T-helper 17 cell (primary cell): ENCODE measurements around the gene EXOC4. TPM values are rescaled to one million over a fixed set of nuclear protein-coding genes. Genes with fewer than 3 reads are reported as not detected.

Experiments
- ATAC-seq: fragments of 150-1000 bp; cut with Tn5 transposase; 2 replicates; pipeline ENCODE4 v1.10.0; 2021; ENCODE audit warnings: mild to moderate bottlenecking, moderate library complexity
- DNase-seq, 3 donors: peaks; one replicate each; pipeline versions ENCODE4 v3.0.0 to v3.0.0-alpha.2; 2020 to 2021
- H3K9me3 ChIP-seq: one replicate; pipeline ENCODE4 v1.7.0; 2013; ENCODE audit warnings: low read length, mild to moderate bottlenecking; ENCODE audit not compliant: control insufficient read depth, poor library complexity, severe bottlenecking
- H3K27ac Mint-ChIP-seq: one replicate; pipeline ENCODE4 v1.8.0; 2022; ENCODE audit warnings: mild to moderate bottlenecking, moderate library complexity, mixed read lengths
- H3K27me3 Mint-ChIP-seq: one replicate; pipeline ENCODE4 v1.8.0; 2022; ENCODE audit warnings: mixed read lengths
- H3K36me3 Mint-ChIP-seq: one replicate; pipeline ENCODE4 v1.8.0; 2022; ENCODE audit warnings: low read depth, mixed read lengths
- H3K4me1 Mint-ChIP-seq: one replicate; pipeline ENCODE4 v1.8.0; 2022; ENCODE audit warnings: mild to moderate bottlenecking, mixed read lengths
- H3K4me3 Mint-ChIP-seq: one replicate; pipeline ENCODE4 v1.8.0; 2022; ENCODE audit warnings: mild to moderate bottlenecking, moderate library complexity, mixed read lengths
- total RNA-seq, 4 donors: library from RNA in 2 of 4; stranded (reverse) in 2 of 4; gene quantifications; one replicate each; pipeline ENCODE4 v1.2.3 and lab custom pipeline; 2022 to 2026

EXOC4 gene
- total RNA-seq, 2 donors from 2014 or later: 88.8 to 96.6 TPM

GRCh38 chr7:133796782-133797745 lies 544.2 kb downstream of the EXOC4 start:
- Mint-ChIP-seq H3K4me3 (no peak overlapping the region), H3K4me1 (no peaks in the 10 kb centered on the region), H3K27ac (no peak overlapping the region), H3K36me3 (peaks cover 5% of the 10 kb centered on the region), H3K27me3 (no peaks in the 10 kb centered on the region)
- no peaks in the 10 kb centered on the region for H3K9me3 ChIP-seq
- DNase-seq (no peak), ATAC-seq (no peak)

- DNase-seq: no peak
- no peaks in the 10 kb centered on the region for H3K9me3 ChIP-seq
- no peak overlapping the region for H3K27ac Mint-ChIP-seq
- H3K4me3 Mint-ChIP-seq: no peak overlapping the region
- ATAC-seq: no peak
- H3K36me3 Mint-ChIP-seq: peaks cover 5% of the 10 kb centered on the region
- no peaks in the 10 kb centered on the region for H3K4me1 Mint-ChIP-seq
- no peaks in the 10 kb centered on the region for H3K27me3 Mint-ChIP-seq
Observed at GRCh38 chr7:133797818-133798520, 545.1 kb downstream of the EXOC4 start.

DNA sequence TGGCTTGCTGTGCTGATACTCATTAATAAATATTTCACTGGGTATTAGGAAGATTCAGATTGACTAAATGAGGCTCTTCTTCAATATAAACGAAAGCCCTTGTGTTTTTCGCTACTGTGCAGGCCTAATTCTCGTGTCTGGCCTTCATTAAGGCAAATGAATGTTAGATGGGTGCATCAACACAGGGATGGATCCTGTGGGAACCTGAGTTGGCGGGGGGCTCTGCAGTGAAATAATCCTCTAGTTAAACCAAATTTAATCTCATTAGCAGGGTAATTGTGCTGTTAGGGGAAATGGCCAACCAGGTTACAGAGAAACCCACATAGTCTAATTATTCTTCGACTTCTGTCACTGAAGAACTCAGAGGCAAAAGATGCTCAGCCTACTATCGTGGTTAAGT lies 548.5 kb downstream of the EXOC4 start:
- ATAC-seq: no peak
- H3K4me3 Mint-ChIP-seq: no peak overlapping the region
- no peak overlapping the region for H3K27ac Mint-ChIP-seq

DNA sequence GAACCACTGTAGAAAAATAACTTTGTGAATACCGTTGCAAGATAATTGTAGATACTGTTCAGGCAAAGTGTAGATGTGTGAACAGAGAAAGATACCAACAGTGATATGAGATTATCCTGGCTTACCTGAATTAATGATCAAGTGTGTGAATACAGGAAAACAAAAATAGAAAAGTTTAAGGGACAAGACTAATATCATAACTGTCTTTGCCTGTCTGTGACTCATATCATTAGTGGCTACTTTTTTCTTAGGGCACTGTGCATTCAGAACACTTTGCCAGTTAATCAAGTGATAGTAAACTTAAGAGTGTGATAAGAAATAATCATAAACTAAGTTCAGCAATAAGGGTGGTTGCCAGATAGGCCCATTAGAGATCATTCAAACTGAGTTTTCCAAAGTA lies 551.2 kb downstream of the EXOC4 start:
- DNase-seq: no peak
- Mint-ChIP-seq H3K27ac (no peak overlapping the region), H3K36me3 (peaks cover 8% of the 10 kb centered on the region), H3K27me3 (no peaks in the 10 kb centered on the region), H3K4me1 (no peaks in the 10 kb centered on the region), H3K4me3 (no peak overlapping the region)
- no peaks in the 10 kb centered on the region for H3K9me3 ChIP-seq
- ATAC-seq: no peak

More for the DNA sequence above, 548.5 kb downstream of the EXOC4 start:
- Mint-ChIP-seq H3K36me3 (peaks cover 8% of the 10 kb centered on the region), H3K4me1 (no peaks in the 10 kb centered on the region), H3K27me3 (no peaks in the 10 kb centered on the region)
- no peaks in the 10 kb centered on the region for H3K9me3 ChIP-seq
- DNase-seq: no peak

DNA sequence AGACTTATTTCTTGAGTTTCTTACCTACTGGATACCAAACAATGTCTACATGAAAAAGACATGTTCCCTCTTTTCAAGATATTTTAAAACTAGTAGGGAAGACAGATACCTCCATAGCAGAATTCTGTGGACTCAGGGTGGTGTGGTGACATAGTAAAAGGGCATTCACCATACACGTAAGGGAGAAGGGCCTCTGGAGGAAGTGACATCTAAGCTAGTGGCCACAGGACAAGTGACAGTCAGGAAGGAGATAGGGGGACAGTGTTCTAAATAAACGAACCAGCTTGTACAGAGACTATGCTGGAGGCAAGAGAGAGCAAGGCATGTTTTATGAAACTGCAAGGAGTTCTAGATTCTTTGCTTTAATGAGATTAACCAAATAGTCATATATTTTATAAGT lies 552.5 kb downstream of the EXOC4 start:
- ATAC-seq: no peak
- Mint-ChIP-seq H3K27ac (no peak overlapping the region), H3K36me3 (peaks cover 3% of the 10 kb centered on the region), H3K4me1 (no peaks in the 10 kb centered on the region), H3K4me3 (no peak overlapping the region), H3K27me3 (no peaks in the 10 kb centered on the region)
- H3K9me3 ChIP-seq: no peaks in the 10 kb centered on the region
- no peak for DNase-seq

DNA sequence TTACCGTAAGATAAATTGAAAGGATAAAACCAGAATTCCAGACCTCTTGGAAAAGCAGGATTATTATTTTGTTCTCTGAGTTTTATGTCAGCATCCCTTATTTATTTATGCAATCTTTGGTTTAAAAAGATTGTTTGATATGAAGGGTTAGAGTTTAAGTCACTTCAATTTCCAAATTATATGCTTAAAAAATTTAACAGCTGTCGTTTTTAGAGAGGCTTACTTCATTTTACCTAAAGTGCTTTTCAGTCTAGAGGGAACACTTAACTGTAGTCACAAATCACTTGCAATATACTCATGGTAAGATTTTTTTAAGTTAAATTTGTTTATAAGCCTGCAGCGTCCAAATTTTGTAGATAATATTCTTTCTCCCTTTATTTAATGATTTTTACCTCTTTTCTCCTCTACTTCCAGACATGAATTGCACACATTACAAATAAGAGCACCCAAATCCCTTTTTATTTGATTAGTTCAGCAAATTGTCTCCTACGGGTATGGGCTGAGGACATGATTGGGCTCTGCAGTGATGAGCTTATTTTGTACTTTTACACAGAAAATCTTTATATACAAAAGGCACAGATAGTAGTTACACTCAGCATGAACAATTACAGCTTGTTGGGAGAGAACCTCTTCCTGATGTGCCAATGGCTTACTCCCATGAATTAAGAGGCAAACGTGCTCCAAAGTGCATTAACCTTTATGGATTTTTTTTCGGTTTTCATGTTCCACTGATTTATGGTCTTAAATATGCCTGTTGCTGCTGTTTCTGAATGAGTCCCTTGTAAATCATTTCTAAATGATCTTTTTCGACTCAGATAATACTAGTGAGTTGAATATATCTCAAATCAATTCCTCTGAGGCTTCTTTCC lies 555.0 kb downstream of the EXOC4 start:
- H3K36me3 Mint-ChIP-seq: peaks cover 3% of the 10 kb centered on the region
- H3K27me3 Mint-ChIP-seq: no peaks in the 10 kb centered on the region
- ATAC-seq (no peak), DNase-seq (no peak)
- H3K9me3 ChIP-seq: no peaks in the 10 kb centered on the region
- no peak overlapping the region for H3K27ac Mint-ChIP-seq
- peaks cover under 1% of the 10 kb centered on the region for H3K4me1 Mint-ChIP-seq
- H3K4me3 Mint-ChIP-seq: no peak overlapping the region

DNA sequence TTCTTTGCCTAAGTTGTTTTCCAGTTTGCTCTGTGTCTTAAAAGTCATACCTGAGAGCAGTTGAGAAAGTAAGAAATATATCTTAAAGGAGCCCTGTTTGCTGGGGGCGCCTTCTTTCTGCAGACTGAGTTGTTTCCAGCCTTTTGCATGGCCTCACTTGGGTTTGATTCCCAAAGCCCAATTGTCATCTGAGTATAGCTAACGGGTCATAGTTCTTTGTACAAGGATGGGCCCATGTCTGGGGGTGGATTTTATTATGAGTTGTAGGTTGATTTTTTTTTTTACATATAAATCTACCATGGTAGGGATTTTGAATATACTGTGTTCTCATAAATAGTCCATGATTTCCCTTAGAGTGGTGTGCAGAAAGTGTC lies 555.6 kb downstream of the EXOC4 start:
- no peak for DNase-seq
- peaks cover 3% of the 10 kb centered on the region for H3K4me1 Mint-ChIP-seq
- ATAC-seq: no peak
- H3K4me3 Mint-ChIP-seq: no peak overlapping the region
- no peaks in the 10 kb centered on the region for H3K9me3 ChIP-seq
- H3K27ac Mint-ChIP-seq: no peak overlapping the region
- no peaks in the 10 kb centered on the region for H3K27me3 Mint-ChIP-seq
- peaks cover 3% of the 10 kb centered on the region for H3K36me3 Mint-ChIP-seq

DNA sequence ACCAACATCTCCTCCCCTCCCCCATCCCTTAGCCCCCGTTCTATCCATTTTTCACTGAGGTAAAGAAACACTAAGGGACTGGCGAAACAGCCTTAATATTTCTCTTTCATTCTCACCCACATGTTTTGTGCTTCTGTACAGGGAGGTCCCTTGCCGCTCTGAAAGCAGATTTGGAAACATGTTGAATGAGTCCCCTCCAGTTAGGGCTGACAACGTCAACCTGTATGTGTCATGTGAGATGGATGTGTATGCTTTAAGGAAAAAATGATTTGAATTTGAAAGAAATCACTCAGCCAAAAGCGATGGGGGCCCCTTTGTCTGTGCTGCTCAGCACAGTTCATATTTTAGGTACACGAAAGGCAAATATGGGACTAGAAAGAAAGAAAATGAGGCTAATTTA lies 560.0 kb downstream of the EXOC4 start:
- peaks cover 3% of the 10 kb centered on the region for H3K4me1 Mint-ChIP-seq
- ATAC-seq: no peak
- peaks cover 5% of the 10 kb centered on the region for H3K36me3 Mint-ChIP-seq
- no peaks in the 10 kb centered on the region for H3K27me3 Mint-ChIP-seq
- no peak overlapping the region for H3K4me3 Mint-ChIP-seq
- no peak for DNase-seq
- H3K27ac Mint-ChIP-seq: no peak overlapping the region
- H3K9me3 ChIP-seq: no peaks in the 10 kb centered on the region

GRCh38 chr7:133815611-133816210 lies 562.8 kb downstream of the EXOC4 start:
- DNase-seq (no peak), ATAC-seq (no peak)
- H3K9me3 ChIP-seq: no peaks in the 10 kb centered on the region
- Mint-ChIP-seq H3K4me1 (peaks cover 3% of the 10 kb centered on the region), H3K27ac (no peak overlapping the region), H3K36me3 (peaks cover 7% of the 10 kb centered on the region), H3K27me3 (no peaks in the 10 kb centered on the region), H3K4me3 (no peak overlapping the region)

GRCh38 chr7:133819695-133820094 lies 566.8 kb downstream of the EXOC4 start:
- DNase-seq (no peak), ATAC-seq (no peak)
- Mint-ChIP-seq H3K27me3 (no peaks in the 10 kb centered on the region), H3K4me3 (no peak overlapping the region), H3K27ac (no peak overlapping the region), H3K36me3 (peaks cover 11% of the 10 kb centered on the region), H3K4me1 (no peaks in the 10 kb centered on the region)
- H3K9me3 ChIP-seq: no peaks in the 10 kb centered on the region

DNA sequence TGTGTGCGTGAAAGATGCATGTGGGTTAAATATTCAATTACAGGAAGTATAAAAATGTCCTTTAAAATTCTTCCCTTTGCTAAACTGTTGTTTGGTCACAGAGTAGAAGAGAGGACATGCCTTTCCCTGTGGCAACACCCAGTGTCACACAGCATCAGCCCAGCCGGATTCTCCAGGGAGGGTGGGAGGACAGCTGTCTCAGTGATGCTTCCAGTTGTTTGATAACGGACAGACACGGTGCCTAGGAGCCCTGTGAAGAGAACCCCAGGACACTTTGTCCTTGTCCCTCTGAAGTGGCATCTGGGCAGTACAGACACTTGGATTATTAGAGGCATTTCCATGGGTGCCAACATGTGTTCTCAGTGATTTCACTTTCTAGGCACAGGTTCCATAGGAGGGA lies 567.7 kb downstream of the EXOC4 start:
- ATAC-seq: no peak
- no peaks in the 10 kb centered on the region for H3K9me3 ChIP-seq
- no peaks in the 10 kb centered on the region for H3K27me3 Mint-ChIP-seq
- peaks cover 11% of the 10 kb centered on the region for H3K36me3 Mint-ChIP-seq
- DNase-seq: no peak
- H3K27ac Mint-ChIP-seq: peak overlapping the region; percentile 5
- no peaks in the 10 kb centered on the region for H3K4me1 Mint-ChIP-seq
- no peak overlapping the region for H3K4me3 Mint-ChIP-seq

DNA sequence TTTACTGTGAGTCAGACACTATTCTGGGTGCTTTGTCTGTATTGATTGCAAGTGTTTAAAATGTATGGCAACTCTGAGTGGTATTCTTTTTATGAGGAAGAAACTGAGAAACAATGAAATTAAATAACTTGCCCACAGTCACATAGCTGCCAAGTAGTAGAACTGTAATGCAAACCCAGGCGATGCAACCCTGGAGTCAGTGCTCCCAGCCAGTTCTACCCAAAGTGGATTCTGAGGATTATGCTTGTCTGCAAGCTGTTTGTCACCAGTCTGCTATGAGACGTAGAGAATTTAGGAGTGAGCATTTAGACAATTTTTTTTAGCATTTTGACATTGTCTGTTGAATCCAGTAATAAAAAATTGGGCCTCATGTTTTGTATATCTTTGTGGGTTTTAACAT lies 568.3 kb downstream of the EXOC4 start:
- no peak overlapping the region for H3K4me3 Mint-ChIP-seq
- no peaks in the 10 kb centered on the region for H3K9me3 ChIP-seq
- DNase-seq (no peak), ATAC-seq (no peak)
- no peaks in the 10 kb centered on the region for H3K27me3 Mint-ChIP-seq
- no peaks in the 10 kb centered on the region for H3K4me1 Mint-ChIP-seq
- peaks cover 11% of the 10 kb centered on the region for H3K36me3 Mint-ChIP-seq
- no peak overlapping the region for H3K27ac Mint-ChIP-seq
